H1 (cell line): Measurements from ENCODE around the gene KCNT1.

ENCODE experiments used
- EP300 ChIP-seq, 2 experiments: IDR thresholded peaks; 1 replicate in 1 of 2; 2 replicates in 1 of 2; pipeline ENCODE4 v1.6.1; 2011 to 2012; ENCODE audit warnings: low read depth in 2 of 2, low read length in 2 of 2, mild to moderate bottlenecking in 2 of 2, borderline replicate concordance in 1 of 2, inconsistent platforms in 1 of 2, moderate library complexity in 1 of 2
- FOSL1 ChIP-seq: IDR thresholded peaks from 2 replicates; pipeline ENCODE4 v1.6.1; 2011; ENCODE audit warnings: mild to moderate bottlenecking, low read depth, low read length, moderate library complexity; ENCODE audit not compliant: insufficient read depth
- JUND ChIP-seq: IDR thresholded peaks from 2 replicates; pipeline ENCODE4 v1.6.1; 2011; ENCODE audit warnings: mild to moderate bottlenecking, improper control_type of control experiment, low read length
- SRF ChIP-seq: IDR thresholded peaks from 2 replicates; pipeline ENCODE4 v1.6.1; 2011; ENCODE audit warnings: mild to moderate bottlenecking, low read depth, low read length, moderate library complexity
- TBP ChIP-seq: IDR thresholded peaks from 2 replicates; pipeline ENCODE4 v1.6.1; 2011; ENCODE audit warnings: low read depth, low read length, improper control_type of control experiment
- TCF12 ChIP-seq: IDR thresholded peaks from 2 replicates; pipeline ENCODE4 v1.6.1; 2011; ENCODE audit warnings: low read depth, mild to moderate bottlenecking, low read length
- TF ChIP-seq, protein P1 (sequence below), 3 experiments: IDR thresholded peaks; 1 replicate in 2 of 3; 2 replicates in 1 of 3; pipeline versions ENCODE4 v1.5.1 to v1.6.1; 2011; ENCODE audit warnings: low read length in 3 of 3, mild to moderate bottlenecking in 3 of 3, inconsistent platforms in 2 of 3, low read depth in 1 of 3, moderate library complexity in 1 of 3; ENCODE audit not compliant: insufficient read depth in 1 of 3; ENCODE audit errors: control extremely low read depth in 1 of 3

DNA sequence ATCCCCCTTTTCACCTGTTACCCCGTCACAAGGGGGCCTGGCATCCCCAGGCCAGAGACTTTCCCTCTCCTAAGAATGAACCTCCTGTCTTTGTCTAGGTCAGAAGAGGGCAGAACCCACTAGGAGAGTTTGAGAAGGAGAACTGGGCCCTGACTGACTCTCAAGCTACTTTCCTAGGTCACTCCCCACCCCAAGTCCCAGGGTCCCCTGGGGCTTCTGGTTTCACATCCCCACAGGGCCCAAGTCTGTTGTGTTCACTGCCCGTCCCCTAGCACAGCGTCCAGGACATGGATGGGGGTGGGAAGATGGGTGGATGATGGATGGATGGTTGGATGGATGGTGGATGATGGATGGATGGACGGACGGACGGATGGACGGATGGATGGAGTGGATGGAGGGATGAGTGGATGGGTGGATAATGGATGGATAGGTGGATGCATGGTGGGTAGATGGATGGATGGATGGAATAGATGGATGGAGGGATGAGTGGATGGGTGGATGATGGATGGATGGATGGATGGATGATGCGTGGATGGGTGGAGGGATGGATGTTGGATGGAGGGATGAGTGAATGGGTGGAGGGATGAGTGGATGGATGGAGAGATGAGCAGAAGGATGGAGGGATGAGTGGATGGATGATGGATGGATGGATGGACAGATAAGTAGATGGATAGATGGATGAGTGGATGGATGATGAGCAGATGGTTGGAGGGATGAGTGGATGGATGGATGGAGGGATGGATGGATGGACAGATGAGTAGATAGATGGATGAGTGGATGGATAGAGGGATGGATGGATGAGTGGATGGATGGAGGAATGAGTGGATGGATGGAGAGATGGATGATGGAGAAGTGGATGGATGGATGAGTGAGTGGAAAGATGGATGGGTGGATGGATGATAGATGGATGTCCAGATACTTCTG, 50.6 kb downstream of the KCNT1 start:
- TF ChIP-seq SRF (no peak), FOSL1 (no peak), TBP (no peak), EP300 (IDR thresholded peaks at IDR 0.05; ENCODE audit: borderline replicate concordance in 1 of 2, low read depth in 2 of 2, low read length in 2 of 2) (no peak), JUND (no peak), TCF12 (no peak)
- TF ChIP-seq, protein P1, sequence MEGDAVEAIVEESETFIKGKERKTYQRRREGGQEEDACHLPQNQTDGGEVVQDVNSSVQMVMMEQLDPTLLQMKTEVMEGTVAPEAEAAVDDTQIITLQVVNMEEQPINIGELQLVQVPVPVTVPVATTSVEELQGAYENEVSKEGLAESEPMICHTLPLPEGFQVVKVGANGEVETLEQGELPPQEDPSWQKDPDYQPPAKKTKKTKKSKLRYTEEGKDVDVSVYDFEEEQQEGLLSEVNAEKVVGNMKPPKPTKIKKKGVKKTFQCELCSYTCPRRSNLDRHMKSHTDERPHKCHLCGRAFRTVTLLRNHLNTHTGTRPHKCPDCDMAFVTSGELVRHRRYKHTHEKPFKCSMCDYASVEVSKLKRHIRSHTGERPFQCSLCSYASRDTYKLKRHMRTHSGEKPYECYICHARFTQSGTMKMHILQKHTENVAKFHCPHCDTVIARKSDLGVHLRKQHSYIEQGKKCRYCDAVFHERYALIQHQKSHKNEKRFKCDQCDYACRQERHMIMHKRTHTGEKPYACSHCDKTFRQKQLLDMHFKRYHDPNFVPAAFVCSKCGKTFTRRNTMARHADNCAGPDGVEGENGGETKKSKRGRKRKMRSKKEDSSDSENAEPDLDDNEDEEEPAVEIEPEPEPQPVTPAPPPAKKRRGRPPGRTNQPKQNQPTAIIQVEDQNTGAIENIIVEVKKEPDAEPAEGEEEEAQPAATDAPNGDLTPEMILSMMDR (IDR thresholded peaks at IDR 0.05; ENCODE audit: control extremely low read depth in 1 of 3, insufficient read depth in 1 of 3, low read depth in 1 of 3, low read length in 3 of 3) = no peak
